K562 (cell line): ENCODE results near the gene SKIC3. TPM values are rescaled to one million over a fixed set of nuclear protein-coding genes. Genes with fewer than 3 reads are reported as not detected.
A peak's percentile ranks its signal among the peaks of the same experiment; 100 is the strongest.

Source experiments
- CHD1 ChIP-seq: fragments of 200-600 bp; sonication (generic); IDR thresholded peaks from one replicate; pipeline ENCODE4 v1.6.1; 2012; ENCODE audit warnings: mild to moderate bottlenecking, moderate library complexity, low read length, inconsistent platforms
- HDGF ChIP-seq: fragments of 450-650 bp; IDR thresholded peaks from 2 replicates; pipeline ENCODE4 v1.6.1; 2016
- HOXB6 ChIP-seq: fragments of 250-450 bp; sonication (Bioruptor Pico); IDR thresholded peaks from 2 replicates; pipeline ENCODE4 v1.5.1; 2022; ENCODE audit warnings: mild to moderate bottlenecking, borderline replicate concordance
- MED1 ChIP-seq: sonication (generic); formaldehyde crosslinking; IDR thresholded peaks from 2 replicates; pipeline ENCODE4 v1.8.1; 2023; ENCODE audit warnings: missing genetic modification reagents, borderline replicate concordance
- NEUROD1 ChIP-seq: fragments of 150-350 bp; IDR thresholded peaks from 2 replicates; pipeline ENCODE4 v1.6.1; 2014; ENCODE audit warnings: borderline replicate concordance, low read length, low read depth; ENCODE audit not compliant: partially characterized antibody
- RBFOX2 ChIP-seq: fragments of 200-400 bp; formaldehyde crosslinking; IDR thresholded peaks from 2 replicates; pipeline ENCODE4 v1.6.1; 2017; ENCODE audit warnings: low read depth, mild to moderate bottlenecking, low read length, moderate library complexity
- TAF7 ChIP-seq: fragments of 450-650 bp; IDR thresholded peaks from 2 replicates; pipeline ENCODE4 v1.6.1; 2016; ENCODE audit warnings: missing genetic modification characterization, missing compliant biosample characterization
- ZBTB17 ChIP-seq: fragments of 450-650 bp; formaldehyde crosslinking; IDR thresholded peaks from 2 replicates; pipeline ENCODE4 v1.4.0; 2020; ENCODE audit warnings: mild to moderate bottlenecking
- polyA plus RNA-seq, 8 experiments: library from polyadenylated mRNA; depleted of rRNA in 4 of 8; stranded (reverse) in 5 of 8; unstranded in 3 of 8; fragments of >200 nt; fragmentation: Nextera tagmentation in 2 of 8; fragmentation: Illumina TruSeq in 1 of 8; extraction: Ambion mirVana in 2 of 8; extraction: Trizol in 1 of 8; gene quantifications; 2 replicates each; pipeline versions ENCODE4 v1.2.1 to v1.2.3, GENCODE V29; 2011 to 2014; ENCODE audit warnings: inconsistent platforms in 1 of 8, missing spikeins in 1 of 8
- total RNA-seq, 7 experiments: library from RNA; depleted of rRNA in 6 of 7; stranded (reverse); fragments of >200 nt in 6 of 7; fragmentation: Illumina TruSeq in 2 of 7; extraction: Trizol in 2 of 7; gene quantifications; 2 replicates each; pipeline versions ENCODE4 v1.2.1 to v1.2.3, GENCODE V29; 2011 to 2021; ENCODE audit warnings: low replicate concordance in 1 of 7
- TF ChIP-seq, protein P1 (sequence below), 2 experiments: fragments of 450-650 bp; formaldehyde crosslinking in 1 of 2; IDR thresholded peaks; 2 replicates each; pipeline versions ENCODE4 v1.4.0 to v1.6.1; 2014 to 2020; ENCODE audit warnings: mild to moderate bottlenecking in 2 of 2, borderline replicate concordance in 1 of 2, low read depth in 1 of 2
- TF ChIP-seq, protein P2 (sequence below): IDR thresholded peaks from 3 replicates; pipeline ENCODE4 v1.6.1; 2011; ENCODE audit warnings: borderline replicate concordance, mild to moderate bottlenecking; ENCODE audit not compliant: insufficient read length, insufficient read depth
- TF ChIP-seq, protein P3 (sequence below), 2 experiments: fragments of 150-350 bp in 1 of 2; IDR thresholded peaks; 2 replicates each; pipeline ENCODE4 v1.6.1; 2012 to 2016; ENCODE audit warnings: low read depth in 2 of 2, low read length in 2 of 2, mild to moderate bottlenecking in 1 of 2, moderate library complexity in 1 of 2

The SKIC3 gene
- total and polyA plus RNA-seq, 9 of the 15 experiments (the other 6 are each of a cell fraction or from before 2014, with no cell fraction given), result 30.7 to 72.4 (median 44.1) TPM

DNA sequence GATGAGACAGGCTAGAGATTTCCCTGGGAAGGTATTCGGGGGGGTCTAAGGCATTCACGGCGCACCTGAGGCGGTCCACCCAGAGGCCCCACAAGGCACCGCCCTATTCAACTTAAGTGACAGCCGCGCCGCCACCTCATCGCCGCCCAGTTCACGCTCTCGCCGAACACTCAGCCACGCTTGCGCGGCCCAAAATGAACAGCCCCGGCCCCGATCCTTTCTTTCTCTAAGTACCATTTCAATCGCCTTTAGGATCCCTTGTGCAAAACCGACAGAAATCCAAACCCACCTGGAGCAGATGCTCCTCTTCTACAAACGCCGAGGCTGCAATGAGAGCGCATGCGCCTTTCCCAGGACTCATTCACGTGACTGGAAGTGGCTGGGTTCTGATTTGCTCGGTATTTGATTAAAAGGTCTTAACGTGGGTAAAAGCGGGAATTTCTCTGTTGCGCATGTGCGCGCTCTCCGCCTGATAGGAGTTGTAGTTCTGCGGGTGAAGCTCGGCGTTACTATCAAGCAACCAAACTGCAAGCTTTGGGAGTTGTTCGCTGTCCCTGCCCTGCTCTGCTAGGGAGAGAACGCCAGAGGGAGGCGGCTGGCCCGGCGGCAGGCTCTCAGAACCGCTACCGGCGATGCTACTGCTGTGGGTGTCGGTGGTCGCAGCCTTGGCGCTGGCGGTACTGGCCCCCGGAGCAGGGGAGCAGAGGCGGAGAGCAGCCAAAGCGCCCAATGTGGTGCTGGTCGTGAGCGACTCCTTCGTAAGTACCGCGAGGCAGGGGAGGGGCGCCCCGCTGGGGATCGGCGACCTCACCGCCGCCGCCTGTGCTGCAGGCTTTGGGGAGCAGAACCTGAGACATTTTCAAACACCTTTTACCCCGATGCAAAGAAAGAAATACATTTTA, at the start of gene SKIC3, which contains the start of gene ARSK (continued):
- TF ChIP-seq, protein P1, sequence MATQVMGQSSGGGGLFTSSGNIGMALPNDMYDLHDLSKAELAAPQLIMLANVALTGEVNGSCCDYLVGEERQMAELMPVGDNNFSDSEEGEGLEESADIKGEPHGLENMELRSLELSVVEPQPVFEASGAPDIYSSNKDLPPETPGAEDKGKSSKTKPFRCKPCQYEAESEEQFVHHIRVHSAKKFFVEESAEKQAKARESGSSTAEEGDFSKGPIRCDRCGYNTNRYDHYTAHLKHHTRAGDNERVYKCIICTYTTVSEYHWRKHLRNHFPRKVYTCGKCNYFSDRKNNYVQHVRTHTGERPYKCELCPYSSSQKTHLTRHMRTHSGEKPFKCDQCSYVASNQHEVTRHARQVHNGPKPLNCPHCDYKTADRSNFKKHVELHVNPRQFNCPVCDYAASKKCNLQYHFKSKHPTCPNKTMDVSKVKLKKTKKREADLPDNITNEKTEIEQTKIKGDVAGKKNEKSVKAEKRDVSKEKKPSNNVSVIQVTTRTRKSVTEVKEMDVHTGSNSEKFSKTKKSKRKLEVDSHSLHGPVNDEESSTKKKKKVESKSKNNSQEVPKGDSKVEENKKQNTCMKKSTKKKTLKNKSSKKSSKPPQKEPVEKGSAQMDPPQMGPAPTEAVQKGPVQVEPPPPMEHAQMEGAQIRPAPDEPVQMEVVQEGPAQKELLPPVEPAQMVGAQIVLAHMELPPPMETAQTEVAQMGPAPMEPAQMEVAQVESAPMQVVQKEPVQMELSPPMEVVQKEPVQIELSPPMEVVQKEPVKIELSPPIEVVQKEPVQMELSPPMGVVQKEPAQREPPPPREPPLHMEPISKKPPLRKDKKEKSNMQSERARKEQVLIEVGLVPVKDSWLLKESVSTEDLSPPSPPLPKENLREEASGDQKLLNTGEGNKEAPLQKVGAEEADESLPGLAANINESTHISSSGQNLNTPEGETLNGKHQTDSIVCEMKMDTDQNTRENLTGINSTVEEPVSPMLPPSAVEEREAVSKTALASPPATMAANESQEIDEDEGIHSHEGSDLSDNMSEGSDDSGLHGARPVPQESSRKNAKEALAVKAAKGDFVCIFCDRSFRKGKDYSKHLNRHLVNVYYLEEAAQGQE (IDR thresholded peaks at IDR 0.05; ENCODE audit: borderline replicate concordance), result peak; percentile 96
- TF ChIP-seq, protein P1 (CRISPR knock-in tag; IDR thresholded peaks at IDR 0.05; ENCODE audit: low read depth), result peak; percentile 48; the same call in 1 of the 2 replicates
- TF ChIP-seq NEUROD1, result peak; percentile 57
- TF ChIP-seq ZBTB17 (CRISPR knock-in tag), result peak; percentile 99
- TF ChIP-seq, protein P2, sequence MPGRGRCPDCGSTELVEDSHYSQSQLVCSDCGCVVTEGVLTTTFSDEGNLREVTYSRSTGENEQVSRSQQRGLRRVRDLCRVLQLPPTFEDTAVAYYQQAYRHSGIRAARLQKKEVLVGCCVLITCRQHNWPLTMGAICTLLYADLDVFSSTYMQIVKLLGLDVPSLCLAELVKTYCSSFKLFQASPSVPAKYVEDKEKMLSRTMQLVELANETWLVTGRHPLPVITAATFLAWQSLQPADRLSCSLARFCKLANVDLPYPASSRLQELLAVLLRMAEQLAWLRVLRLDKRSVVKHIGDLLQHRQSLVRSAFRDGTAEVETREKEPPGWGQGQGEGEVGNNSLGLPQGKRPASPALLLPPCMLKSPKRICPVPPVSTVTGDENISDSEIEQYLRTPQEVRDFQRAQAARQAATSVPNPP, result no peak
- peak; percentile 97 for TF ChIP-seq RBFOX2
- TF ChIP-seq, protein P3, sequence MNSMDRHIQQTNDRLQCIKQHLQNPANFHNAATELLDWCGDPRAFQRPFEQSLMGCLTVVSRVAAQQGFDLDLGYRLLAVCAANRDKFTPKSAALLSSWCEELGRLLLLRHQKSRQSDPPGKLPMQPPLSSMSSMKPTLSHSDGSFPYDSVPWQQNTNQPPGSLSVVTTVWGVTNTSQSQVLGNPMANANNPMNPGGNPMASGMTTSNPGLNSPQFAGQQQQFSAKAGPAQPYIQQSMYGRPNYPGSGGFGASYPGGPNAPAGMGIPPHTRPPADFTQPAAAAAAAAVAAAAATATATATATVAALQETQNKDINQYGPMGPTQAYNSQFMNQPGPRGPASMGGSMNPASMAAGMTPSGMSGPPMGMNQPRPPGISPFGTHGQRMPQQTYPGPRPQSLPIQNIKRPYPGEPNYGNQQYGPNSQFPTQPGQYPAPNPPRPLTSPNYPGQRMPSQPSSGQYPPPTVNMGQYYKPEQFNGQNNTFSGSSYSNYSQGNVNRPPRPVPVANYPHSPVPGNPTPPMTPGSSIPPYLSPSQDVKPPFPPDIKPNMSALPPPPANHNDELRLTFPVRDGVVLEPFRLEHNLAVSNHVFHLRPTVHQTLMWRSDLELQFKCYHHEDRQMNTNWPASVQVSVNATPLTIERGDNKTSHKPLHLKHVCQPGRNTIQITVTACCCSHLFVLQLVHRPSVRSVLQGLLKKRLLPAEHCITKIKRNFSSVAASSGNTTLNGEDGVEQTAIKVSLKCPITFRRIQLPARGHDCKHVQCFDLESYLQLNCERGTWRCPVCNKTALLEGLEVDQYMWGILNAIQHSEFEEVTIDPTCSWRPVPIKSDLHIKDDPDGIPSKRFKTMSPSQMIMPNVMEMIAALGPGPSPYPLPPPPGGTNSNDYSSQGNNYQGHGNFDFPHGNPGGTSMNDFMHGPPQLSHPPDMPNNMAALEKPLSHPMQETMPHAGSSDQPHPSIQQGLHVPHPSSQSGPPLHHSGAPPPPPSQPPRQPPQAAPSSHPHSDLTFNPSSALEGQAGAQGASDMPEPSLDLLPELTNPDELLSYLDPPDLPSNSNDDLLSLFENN (IDR thresholded peaks at IDR 0.05; ENCODE audit: low read depth in 2 of 2, low read length in 2 of 2), result peak in 1 of 2 experiments; percentile 94; a peak in 2 of 4 replicates
- peak; percentile 58; the same call in 1 of the 2 replicates for TF ChIP-seq TAF7
- TF ChIP-seq HDGF, result no peak
- no peak for TF ChIP-seq CHD1
- no peak for TF ChIP-seq HOXB6 (CRISPR knock-in tag)
- TF ChIP-seq MED1 (CRISPR knock-in tag), result no peak
